SJSA1 (cell line): ENCODE data around the gene DAPK2. TPM values are rescaled to one million over a fixed set of nuclear protein-coding genes. Genes with fewer than 3 reads are reported as not detected.

Experiments used
- DNase-seq, 2 experiments: peaks; one replicate each; pipeline ENCODE4 v3.0.0-alpha.2; 2015 to 2020; ENCODE audit warnings: low spot score in 2 of 2, low read depth in 1 of 2
- H3K27ac ChIP-seq: fragments of 250-450 bp; sonication (Bioruptor Pico); 2 replicates; pipeline ENCODE4 v1.5.1; 2020; ENCODE audit warnings: mild to moderate bottlenecking, moderate library complexity
- H3K27me3 ChIP-seq: fragments of 250-450 bp; sonication (Bioruptor Pico); replicated peaks from 2 replicates; pipeline ENCODE4 v1.5.1; 2020; ENCODE audit warnings: mild to moderate bottlenecking, moderate library complexity
- H3K36me3 ChIP-seq: fragments of 250-450 bp; sonication (Bioruptor Pico); 2 replicates; pipeline ENCODE4 v1.5.1; 2020; ENCODE audit warnings: mild to moderate bottlenecking
- H3K4me1 ChIP-seq: fragments of 250-450 bp; sonication (Bioruptor Pico); replicated peaks from 2 replicates; pipeline ENCODE4 v1.6.1; 2021; ENCODE audit warnings: mild to moderate bottlenecking
- H3K4me3 ChIP-seq: fragments of 250-450 bp; sonication (Bioruptor Pico); 2 replicates; pipeline ENCODE4 v1.5.1; 2020; ENCODE audit warnings: mild to moderate bottlenecking
- H3K9me3 ChIP-seq: fragments of 250-450 bp; sonication (Bioruptor Pico); replicated peaks from 2 replicates; pipeline ENCODE4 v1.5.1; 2020; ENCODE audit warnings: mild to moderate bottlenecking
- total RNA-seq: library from RNA; depleted of rRNA; stranded (reverse); fragments of >200 nt; shearing (Covaris generic); gene quantifications from 2 replicates; pipeline ENCODE4 v1.2.3, GENCODE V29; 2014

Gene DAPK2
- total RNA-seq, 1 experiment from 2014 or later, result 0.34 TPM

DNA sequence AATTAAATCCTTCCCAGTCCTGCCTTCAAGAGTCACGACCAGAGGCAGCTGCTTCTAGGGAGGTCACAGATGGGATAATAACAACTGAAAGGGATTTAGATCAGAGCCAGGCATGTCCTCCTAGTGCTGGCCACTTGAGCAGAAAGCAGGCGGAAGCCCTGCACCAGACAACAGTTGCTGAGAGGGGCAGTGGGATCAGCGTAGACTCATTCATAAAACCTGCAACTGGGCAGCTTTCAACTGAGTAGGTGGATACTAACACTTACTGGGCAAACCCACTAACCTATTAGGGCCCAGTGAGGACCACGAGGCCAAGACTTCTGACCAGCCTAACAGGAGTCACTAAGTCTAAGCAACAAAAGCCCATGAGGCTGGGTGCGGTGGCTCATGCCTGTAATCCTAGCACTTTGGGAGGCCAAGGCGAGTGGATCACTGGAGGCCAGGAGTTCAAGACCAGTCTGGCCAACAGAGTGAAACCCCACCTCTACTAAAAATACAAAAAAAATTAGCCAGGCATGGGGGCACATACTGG, 67.0 kb downstream of the DAPK2 start:
- H3K4me3 ChIP-seq, result no peak overlapping the region
- DNase-seq, result peak in 1 of 2 experiments; percentile 16
- no peak overlapping the region for H3K27ac ChIP-seq
- H3K9me3 ChIP-seq, result no peaks in the 10 kb centered on the region
- no peaks in the 10 kb centered on the region for H3K4me1 ChIP-seq
- no peaks in the 10 kb centered on the region for H3K27me3 ChIP-seq
- no peaks in the 10 kb centered on the region for H3K36me3 ChIP-seq

DNA sequence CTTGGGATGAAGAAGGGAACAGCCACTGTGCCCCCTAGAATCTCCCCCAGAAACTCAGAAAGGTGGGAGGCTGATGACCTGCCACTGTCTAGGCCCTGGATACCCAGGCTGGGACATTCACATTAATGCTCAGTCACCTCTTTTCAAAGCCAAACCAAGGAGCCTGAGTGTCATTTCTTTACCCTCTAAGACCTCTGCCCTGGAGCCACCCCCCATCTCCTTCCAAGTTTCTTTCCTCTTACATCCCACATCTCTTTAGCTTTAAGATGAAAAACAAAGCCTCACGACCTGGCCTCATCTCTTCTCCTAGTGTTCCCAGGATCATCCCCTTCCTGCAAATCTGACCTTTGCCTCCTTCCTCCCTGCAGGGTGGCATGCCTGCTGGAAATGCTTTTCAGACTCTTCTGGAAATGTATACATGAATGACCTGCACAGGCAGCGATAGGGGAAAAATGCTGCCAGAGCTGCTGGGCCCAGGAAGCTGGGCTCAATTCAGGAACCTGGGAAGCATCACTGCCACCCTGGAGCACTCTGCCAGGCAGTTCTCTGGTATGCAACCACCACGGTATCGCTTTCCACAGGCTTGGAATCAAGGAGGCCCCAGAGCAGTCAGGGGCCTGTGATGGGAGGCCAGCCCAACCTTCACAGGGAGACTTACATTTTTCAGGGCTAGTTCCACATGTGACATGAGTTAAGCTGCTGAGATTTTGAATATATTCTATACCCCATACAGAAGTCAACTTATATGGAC, 67.6 kb downstream of the DAPK2 start:
- H3K27ac ChIP-seq, result no peak overlapping the region
- no peaks in the 10 kb centered on the region for H3K36me3 ChIP-seq
- no peak overlapping the region for H3K4me3 ChIP-seq
- no peaks in the 10 kb centered on the region for H3K9me3 ChIP-seq
- H3K4me1 ChIP-seq, result no peaks in the 10 kb centered on the region
- no peaks in the 10 kb centered on the region for H3K27me3 ChIP-seq
- DNase-seq, result peak in 1 of 2 experiments; percentile 12

DNA sequence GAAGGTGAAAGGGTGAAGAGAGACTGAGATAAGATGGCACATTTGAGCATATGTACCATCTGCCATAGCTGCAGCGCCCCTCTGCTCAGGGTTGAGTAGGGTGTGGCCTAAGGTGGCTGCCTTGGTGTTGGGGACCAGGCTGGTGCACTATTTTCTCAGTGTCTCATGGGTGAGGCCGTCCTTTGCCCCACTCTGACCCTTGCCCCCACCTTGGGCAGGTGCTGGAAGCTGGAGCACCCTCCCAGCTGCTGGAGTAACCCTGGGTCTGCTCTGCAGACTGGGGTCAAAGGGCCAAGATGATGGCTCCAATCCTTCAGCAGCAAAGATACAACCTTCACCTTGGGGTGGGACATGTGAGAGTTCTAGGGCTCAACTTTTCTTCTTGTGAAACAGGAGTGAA, 69.2 kb downstream of the DAPK2 start:
- Histone ChIP-seq H3K4me1 (no peaks in the 10 kb centered on the region), H3K27ac (no peak overlapping the region), H3K36me3 (no peaks in the 10 kb centered on the region), H3K4me3 (no peak overlapping the region), H3K27me3 (no peaks in the 10 kb centered on the region), H3K9me3 (no peaks in the 10 kb centered on the region)
- peak in 1 of 2 experiments; percentile 19 for DNase-seq

DNA sequence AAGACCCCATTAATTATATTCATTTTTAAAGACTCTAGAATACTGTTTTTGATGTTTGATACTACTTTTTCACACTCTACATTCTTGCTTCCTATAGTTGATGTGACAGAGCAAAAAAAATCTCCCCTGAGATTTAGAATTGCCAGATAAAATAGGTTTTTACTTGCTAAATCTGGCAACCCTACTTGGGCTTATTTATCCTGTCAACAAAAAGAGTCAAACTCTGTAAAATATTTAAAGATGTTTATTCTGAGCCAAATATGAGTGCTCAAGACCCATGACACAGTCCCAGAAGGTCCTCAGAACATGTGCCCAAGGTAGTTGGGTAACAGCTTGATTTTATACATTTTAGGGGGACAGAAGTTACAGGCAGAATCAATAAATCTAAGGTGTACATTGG, 72.3 kb downstream of the DAPK2 start:
- Histone ChIP-seq H3K9me3 (no peaks in the 10 kb centered on the region), H3K4me3 (no peak overlapping the region), H3K4me1 (no peaks in the 10 kb centered on the region), H3K27ac (no peak overlapping the region), H3K36me3 (no peaks in the 10 kb centered on the region), H3K27me3 (no peaks in the 10 kb centered on the region)
- no peak for DNase-seq

DNA sequence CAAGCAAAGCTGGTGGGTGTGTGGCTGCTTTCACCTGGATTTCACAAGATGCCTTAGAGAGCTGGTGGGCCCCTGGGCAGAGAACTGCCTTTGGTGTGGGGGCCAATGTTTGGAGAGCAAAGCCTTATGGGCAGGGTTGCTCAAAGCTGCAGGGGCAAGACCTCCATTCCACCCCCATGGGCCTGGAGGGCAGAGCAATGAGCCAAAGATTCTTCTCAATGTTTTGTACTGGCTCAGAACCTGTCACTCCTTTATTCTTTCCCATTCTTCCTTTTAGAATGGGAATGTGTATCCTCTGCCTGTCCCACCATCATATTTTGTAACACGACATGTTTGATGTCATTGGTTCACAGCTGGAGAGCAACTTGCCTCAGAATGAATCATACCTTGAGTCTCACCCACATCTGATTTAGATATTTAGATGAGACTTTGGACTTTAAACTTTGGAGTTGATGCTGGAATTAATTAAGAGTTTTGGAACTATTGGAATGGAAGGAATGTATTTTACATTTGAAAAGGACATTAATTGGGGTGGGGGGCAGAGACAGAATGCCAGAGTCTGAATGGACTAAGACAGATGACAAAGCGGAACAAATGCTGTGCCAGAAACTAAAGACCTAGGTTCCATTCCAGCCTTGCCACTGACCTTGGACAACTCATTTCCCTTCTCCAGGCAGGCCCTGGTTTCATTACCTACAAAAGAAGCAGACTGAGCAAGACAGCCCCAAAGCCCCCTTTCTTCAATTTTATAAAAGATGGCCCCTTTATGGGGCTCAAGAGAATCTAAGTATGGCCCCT, 72.9 kb downstream of the DAPK2 start:
- Histone ChIP-seq H3K27me3 (no peaks in the 10 kb centered on the region), H3K4me3 (no peak overlapping the region), H3K27ac (no peak overlapping the region), H3K36me3 (no peaks in the 10 kb centered on the region), H3K9me3 (no peaks in the 10 kb centered on the region), H3K4me1 (no peaks in the 10 kb centered on the region)
- DNase-seq, result no peak

DNA sequence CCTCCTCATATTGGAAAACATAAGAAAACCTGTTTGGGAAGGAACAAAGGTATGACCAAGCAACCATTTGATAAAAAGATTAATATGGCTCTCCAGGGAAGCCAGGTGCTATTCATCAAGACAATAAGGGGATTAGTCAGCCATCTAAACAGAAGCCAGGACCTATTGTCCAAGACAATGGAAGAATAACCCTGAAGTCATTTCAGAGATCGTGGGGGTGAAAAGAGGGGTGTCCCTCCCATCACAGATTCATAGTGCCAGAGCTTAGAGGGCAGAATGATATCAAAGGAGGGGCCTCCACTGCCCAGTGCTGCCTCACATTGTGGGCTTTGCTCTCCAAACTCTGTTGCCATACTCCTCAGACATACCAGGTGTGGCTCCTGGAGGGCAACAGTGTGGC, 73.5 kb downstream of the DAPK2 start:
- Histone ChIP-seq H3K27me3 (no peaks in the 10 kb centered on the region), H3K36me3 (no peaks in the 10 kb centered on the region), H3K27ac (no peak overlapping the region), H3K9me3 (no peaks in the 10 kb centered on the region), H3K4me3 (no peak overlapping the region), H3K4me1 (no peaks in the 10 kb centered on the region)
- DNase-seq, result no peak

DNA sequence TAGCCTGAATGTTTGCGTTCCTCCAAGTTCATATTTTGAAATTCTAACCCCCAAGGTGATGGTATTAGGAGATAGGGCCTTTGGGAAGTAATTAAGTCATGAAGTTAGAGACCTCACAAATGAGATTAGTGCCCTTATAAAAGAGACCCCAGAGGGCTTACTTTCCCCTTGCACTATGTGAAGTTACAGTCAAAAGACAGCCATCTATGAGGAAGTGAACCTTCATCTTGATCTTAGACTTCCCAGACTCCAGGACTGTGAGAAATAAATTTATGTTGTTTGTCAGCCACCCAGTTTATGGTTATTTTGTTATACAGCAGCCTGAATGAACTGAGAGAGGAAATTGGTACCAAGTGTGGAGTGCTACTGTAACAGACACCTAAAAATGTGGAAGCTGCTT, 74.4 kb downstream of the DAPK2 start:
- no peaks in the 10 kb centered on the region for H3K9me3 ChIP-seq
- H3K4me1 ChIP-seq, result no peaks in the 10 kb centered on the region
- H3K4me3 ChIP-seq, result no peak overlapping the region
- no peaks in the 10 kb centered on the region for H3K36me3 ChIP-seq
- no peak for DNase-seq
- H3K27ac ChIP-seq, result no peak overlapping the region
- H3K27me3 ChIP-seq, result no peaks in the 10 kb centered on the region

DNA sequence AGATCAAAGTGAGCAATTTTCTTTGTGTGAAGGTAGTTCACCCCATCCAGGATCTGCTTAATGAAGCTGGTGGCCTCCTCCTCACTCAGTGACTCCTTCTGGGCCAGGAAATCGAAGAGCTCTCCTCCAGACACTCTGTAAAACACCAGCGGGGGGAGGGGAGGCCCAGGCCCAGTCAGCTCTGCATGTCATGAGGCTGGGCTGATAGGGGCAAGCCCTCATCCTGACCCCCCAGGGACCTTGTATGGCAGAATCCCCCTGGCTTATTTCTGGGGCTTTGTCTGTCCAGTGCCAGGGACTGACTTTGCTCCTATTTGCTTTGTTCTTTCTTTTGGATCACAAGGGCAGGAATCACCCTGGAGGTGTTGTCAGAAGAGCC, 74.9 kb downstream of the DAPK2 start:
- no peak for DNase-seq
- Histone ChIP-seq H3K4me1 (no peaks in the 10 kb centered on the region), H3K27me3 (no peaks in the 10 kb centered on the region), H3K4me3 (no peak overlapping the region), H3K36me3 (no peaks in the 10 kb centered on the region), H3K27ac (no peak overlapping the region), H3K9me3 (no peaks in the 10 kb centered on the region)

DNA sequence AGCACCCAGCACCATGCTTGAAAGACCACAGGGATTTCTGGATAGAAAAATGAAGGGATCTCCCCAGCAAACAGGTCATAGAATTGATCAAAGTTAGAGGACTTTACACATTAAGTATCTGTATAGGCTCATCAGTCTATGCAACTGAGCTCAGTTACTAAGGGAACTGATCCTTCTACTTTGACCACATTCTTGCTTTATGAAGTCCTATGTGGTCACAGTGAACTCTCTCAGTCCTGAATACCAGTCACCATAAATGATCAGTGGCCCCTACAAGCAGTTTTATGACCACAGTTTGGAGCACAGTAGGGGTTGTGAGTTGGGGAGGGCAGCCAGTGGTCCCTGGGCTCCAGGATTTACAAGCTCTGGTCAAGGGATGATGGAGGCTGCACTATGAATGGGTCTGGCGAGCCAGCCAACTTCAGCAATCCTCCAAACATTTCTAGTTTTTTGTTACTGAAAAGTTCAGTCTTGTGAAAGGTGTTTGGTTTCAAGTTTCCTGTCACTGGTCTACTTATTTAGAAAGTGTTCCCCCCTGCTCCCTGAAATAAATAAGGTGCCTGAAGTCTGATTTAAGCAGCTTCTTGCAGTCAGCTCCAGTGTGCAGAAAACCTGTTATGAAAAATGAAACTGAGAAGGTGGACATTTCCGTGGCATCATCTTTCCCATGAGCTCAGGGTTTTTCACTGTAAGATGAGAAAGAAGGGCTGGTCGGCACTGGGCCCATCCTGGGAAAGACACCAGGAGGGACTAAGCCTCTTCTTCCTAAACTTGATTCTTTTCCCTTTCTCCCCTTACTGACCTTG, 75.5 kb downstream of the DAPK2 start:
- DNase-seq, result peak in 1 of 2 experiments; percentile 22
- no peak overlapping the region for H3K27ac ChIP-seq
- no peaks in the 10 kb centered on the region for H3K36me3 ChIP-seq
- no peaks in the 10 kb centered on the region for H3K27me3 ChIP-seq
- H3K4me1 ChIP-seq, result no peaks in the 10 kb centered on the region
- H3K4me3 ChIP-seq, result no peak overlapping the region
- H3K9me3 ChIP-seq, result no peaks in the 10 kb centered on the region

DNA sequence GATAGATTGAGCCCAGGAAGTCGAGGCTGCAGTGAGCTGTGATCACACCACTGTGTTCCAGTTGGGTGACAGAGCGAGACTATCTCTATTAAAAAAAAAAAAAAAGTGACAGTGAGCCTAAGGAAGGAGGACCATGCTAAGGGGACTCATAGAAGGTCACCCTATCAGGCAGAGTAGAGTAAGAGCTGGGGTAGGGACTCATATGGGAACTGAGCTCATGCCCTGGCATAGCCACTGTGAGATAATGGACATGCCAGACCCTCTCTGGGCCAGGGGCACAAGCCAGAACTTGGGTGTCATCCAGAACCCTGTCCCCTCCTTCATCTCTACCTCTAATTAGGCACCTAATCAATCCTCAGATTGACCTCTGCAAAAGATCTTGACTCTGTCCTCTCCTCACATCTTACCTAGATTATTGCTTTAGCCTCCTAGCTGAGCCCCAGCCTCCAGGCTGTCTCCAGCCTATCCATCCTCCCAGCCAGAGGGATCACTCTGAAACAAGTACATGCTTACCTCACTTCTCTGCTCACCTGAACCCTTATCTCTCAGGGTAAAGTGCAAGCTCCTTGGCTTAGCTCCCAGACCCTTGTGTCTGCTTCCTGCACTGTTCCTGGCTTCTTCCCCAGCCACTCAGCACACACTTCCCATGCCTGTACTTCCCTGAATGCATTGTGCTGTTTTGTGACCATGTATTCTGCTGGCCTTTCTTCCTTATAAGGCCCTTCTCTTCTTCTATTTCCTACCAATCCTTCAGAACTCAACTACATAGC, 76.4 kb downstream of the DAPK2 start:
- no peaks in the 10 kb centered on the region for H3K4me1 ChIP-seq
- H3K27ac ChIP-seq, result no peak overlapping the region
- no peaks in the 10 kb centered on the region for H3K36me3 ChIP-seq
- no peaks in the 10 kb centered on the region for H3K9me3 ChIP-seq
- H3K4me3 ChIP-seq, result no peak overlapping the region
- no peaks in the 10 kb centered on the region for H3K27me3 ChIP-seq
- no peak for DNase-seq

DNA sequence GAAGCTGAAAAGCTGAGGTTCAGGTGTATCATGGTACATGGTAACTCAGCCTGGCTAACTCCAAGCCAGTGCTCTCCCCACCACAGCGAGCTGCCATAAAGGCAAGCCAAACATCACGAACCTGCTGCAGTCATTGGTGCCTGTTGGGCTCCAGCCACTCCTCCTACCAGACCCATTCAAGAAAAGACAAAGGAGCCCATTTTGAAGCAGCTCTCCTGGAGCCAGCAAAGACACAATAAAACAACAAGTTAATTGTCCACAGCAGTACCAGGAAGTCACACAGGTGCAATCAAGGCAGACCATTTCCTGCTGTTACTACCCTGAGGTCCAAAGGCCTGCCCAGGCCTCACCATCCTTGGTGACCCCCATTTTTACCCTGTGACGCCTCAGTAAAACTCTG, 77.6 kb downstream of the DAPK2 start:
- H3K27me3 ChIP-seq, result no peaks in the 10 kb centered on the region
- H3K36me3 ChIP-seq, result no peaks in the 10 kb centered on the region
- H3K4me3 ChIP-seq, result no peak overlapping the region
- no peaks in the 10 kb centered on the region for H3K9me3 ChIP-seq
- no peak overlapping the region for H3K27ac ChIP-seq
- no peak for DNase-seq
- no peaks in the 10 kb centered on the region for H3K4me1 ChIP-seq

DNA sequence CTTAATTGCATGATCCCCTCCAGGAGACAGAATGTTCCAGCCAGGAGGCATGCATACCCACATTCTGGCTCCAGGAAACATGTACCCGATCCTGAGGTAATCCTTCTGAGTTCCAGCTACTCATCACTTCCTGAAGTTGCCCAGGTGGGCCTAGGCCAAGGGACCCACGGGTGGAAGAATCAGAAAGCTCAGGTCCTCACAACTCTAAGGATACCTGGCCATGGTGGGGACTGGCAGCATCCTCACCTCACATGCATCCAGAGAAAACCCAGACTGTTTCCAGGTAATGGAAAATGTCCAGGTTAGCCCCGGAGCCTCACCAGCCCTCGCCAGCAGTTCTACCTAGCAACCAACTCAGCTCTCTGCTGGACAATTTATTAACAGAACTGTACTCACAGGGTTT, 78.2 kb downstream of the DAPK2 start:
- H3K9me3 ChIP-seq, result no peaks in the 10 kb centered on the region
- H3K4me1 ChIP-seq, result no peaks in the 10 kb centered on the region
- no peak overlapping the region for H3K27ac ChIP-seq
- H3K36me3 ChIP-seq, result no peaks in the 10 kb centered on the region
- DNase-seq, result peak in 1 of 2 experiments; percentile 13
- no peak overlapping the region for H3K4me3 ChIP-seq
- H3K27me3 ChIP-seq, result no peaks in the 10 kb centered on the region

DNA sequence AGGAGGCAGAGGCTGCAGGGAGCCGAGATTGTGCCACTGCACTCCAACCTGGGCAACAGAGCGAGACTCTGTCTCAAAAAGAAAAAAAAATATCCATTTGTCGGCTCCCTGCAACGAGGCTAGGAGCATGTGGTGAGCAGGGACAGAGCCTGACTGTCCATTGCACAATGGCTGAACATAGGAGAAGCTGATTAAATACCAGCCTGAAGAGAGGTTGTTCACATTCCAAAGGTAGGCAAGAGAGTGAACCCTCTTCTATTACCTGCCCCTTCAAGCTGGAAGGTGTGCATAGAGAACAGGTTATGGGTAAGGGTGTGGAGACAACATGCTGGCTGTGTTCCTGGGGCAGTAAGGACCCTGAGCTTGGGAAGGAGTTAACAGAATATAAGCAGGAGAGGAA, 78.7 kb downstream of the DAPK2 start:
- Histone ChIP-seq H3K9me3 (no peaks in the 10 kb centered on the region), H3K27ac (no peak overlapping the region), H3K27me3 (no peaks in the 10 kb centered on the region), H3K4me1 (no peaks in the 10 kb centered on the region), H3K4me3 (no peak overlapping the region), H3K36me3 (no peaks in the 10 kb centered on the region)
- DNase-seq, result no peak
